HFFc6 (cell line): ENCODE measurements around the gene RRP7A. TPM values are rescaled to one million over a fixed set of nuclear protein-coding genes. Genes with fewer than 3 reads are reported as not detected.

ENCODE experiments used
- DNase-seq: peaks from one replicate; pipeline ENCODE4 v3.0.0-alpha.2; 2018
- H3K27ac Mint-ChIP-seq: 2 replicates; pipeline ENCODE4 v1.8.0; 2020; ENCODE audit warnings: mild to moderate bottlenecking, mixed read lengths
- H3K27me3 Mint-ChIP-seq: 2 replicates; pipeline ENCODE4 v1.8.0; 2021; ENCODE audit warnings: mild to moderate bottlenecking, moderate library complexity, mixed read lengths; ENCODE audit not compliant: insufficient read depth
- H3K36me3 Mint-ChIP-seq: 2 replicates; pipeline ENCODE4 v1.8.0; 2021; ENCODE audit warnings: low read depth, mixed read lengths
- H3K4me1 Mint-ChIP-seq: 2 replicates; pipeline ENCODE4 v1.8.0; 2020; ENCODE audit warnings: low read depth, mixed read lengths
- H3K4me3 Mint-ChIP-seq: 2 replicates; pipeline ENCODE4 v1.8.0; 2020; ENCODE audit warnings: mild to moderate bottlenecking, moderate library complexity, mixed read lengths
- H3K9me3 Mint-ChIP-seq: 2 replicates; pipeline ENCODE4 v1.8.0; 2020; ENCODE audit warnings: mild to moderate bottlenecking, mixed read lengths
- total RNA-seq, 6 experiments: library from RNA; stranded (reverse); fragmentation: NEBNext Ultra II Directional; extraction: Animal tissue kit (Norgen Biotek cat#: 25700); gene quantifications; 2 replicates in 1 of 6; 3 replicates in 5 of 6; pipeline ENCODE4 v1.2.3, GENCODE V29; 2021
- TF ChIP-seq, protein P1 (sequence below): fragments of 200-600 bp; sonication (generic); IDR thresholded peaks from 2 replicates; pipeline ENCODE4 v1.5.0; 2021; ENCODE audit warnings: antibody characterized with exemption, mild to moderate bottlenecking

RRP7A gene
- total RNA-seq, 6 experiments from 2014 or later = 88.7 to 107 (median 97.5) TPM

DNA sequence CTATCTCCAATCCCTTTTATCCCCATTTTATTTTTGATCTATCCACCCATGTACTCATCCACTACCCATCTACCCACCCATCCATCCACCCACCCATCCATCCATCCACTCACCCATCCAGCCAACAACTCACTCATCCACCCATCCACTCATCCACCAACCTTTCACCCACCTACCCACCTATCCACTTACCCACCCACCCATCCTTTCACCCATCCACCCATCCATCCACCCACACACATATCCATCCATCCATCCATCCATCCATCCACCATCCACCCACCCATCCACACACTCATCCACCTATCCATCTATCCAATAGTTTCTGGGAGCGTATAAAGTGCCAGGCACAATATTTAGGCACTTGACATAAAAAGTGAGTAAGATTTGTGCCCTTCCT lies 48.2 kb downstream of the RRP7A start:
- H3K36me3 Mint-ChIP-seq = no peaks in the 10 kb centered on the region
- TF ChIP-seq, protein P1, sequence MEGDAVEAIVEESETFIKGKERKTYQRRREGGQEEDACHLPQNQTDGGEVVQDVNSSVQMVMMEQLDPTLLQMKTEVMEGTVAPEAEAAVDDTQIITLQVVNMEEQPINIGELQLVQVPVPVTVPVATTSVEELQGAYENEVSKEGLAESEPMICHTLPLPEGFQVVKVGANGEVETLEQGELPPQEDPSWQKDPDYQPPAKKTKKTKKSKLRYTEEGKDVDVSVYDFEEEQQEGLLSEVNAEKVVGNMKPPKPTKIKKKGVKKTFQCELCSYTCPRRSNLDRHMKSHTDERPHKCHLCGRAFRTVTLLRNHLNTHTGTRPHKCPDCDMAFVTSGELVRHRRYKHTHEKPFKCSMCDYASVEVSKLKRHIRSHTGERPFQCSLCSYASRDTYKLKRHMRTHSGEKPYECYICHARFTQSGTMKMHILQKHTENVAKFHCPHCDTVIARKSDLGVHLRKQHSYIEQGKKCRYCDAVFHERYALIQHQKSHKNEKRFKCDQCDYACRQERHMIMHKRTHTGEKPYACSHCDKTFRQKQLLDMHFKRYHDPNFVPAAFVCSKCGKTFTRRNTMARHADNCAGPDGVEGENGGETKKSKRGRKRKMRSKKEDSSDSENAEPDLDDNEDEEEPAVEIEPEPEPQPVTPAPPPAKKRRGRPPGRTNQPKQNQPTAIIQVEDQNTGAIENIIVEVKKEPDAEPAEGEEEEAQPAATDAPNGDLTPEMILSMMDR = no peak
- DNase-seq = no peak
- H3K9me3 Mint-ChIP-seq = no peaks in the 10 kb centered on the region
- peaks cover 27% of the 10 kb centered on the region for H3K27me3 Mint-ChIP-seq
- no peak overlapping the region for H3K4me3 Mint-ChIP-seq
- H3K27ac Mint-ChIP-seq = no peak overlapping the region
- H3K4me1 Mint-ChIP-seq = no peaks in the 10 kb centered on the region

DNA sequence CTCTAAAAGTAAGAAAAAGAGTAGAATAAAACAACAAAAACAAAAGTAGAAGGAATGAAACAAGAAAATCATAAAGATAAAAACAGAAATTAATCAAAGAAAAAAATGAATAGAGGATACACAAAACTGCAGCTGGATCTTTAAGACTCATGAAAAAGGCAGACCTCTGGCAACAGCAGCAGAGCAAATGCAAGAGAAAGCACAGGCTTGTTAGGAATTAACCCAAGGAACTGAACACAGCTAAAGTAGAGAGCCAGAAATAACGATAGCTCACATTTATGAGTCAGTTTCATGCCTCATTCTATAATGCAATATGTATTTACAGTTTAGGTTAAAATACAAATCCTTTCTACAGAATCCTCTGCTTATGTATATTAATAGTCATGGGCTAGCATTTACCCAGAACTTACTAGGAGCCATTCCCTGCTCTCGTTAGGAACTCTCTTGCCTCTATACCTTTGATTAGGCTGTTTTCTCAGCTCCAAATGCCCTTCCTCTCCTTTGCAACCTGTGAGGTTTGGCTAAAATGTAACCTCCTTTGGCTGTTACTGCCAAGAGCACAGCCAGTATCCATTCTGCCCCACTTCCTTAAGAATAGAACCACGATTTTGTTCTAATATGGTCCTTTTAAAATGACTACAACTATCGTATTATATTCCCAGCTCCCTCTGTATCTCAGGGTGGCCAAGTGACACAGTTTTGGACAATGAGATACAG lies 49.1 kb downstream of the RRP7A start:
- no peak overlapping the region for H3K4me3 Mint-ChIP-seq
- H3K36me3 Mint-ChIP-seq = no peaks in the 10 kb centered on the region
- H3K9me3 Mint-ChIP-seq = no peaks in the 10 kb centered on the region
- peaks cover 28% of the 10 kb centered on the region for H3K27me3 Mint-ChIP-seq
- no peak for DNase-seq
- H3K4me1 Mint-ChIP-seq = no peaks in the 10 kb centered on the region
- TF ChIP-seq, protein P1 = no peak
- H3K27ac Mint-ChIP-seq = no peak overlapping the region

DNA sequence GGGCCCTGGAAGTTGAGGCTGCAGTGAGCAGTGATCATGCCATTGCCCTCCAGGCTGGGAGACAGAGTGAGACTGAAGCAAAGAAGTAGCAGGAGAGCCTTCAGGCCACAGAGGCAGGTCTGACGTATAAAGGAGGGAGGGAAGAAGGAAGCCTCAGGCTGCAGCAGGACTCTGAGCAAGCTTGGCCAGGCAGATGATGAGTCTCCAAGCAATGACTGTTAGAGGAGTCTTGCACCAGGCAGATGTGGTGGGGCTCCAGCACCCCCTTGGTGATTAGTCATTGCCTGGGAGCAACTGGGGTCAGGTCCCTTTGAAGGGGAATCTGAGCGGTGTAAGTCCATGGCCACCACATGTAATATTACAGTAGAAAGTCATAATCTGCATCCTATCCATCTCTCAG lies 50.8 kb downstream of the RRP7A start:
- Mint-ChIP-seq H3K4me1 (no peaks in the 10 kb centered on the region), H3K27ac (no peak overlapping the region), H3K9me3 (no peaks in the 10 kb centered on the region), H3K27me3 (peaks cover 30% of the 10 kb centered on the region), H3K4me3 (no peak overlapping the region), H3K36me3 (no peaks in the 10 kb centered on the region)
- peak; percentile 10 for DNase-seq
- TF ChIP-seq, protein P1 = no peak

DNA sequence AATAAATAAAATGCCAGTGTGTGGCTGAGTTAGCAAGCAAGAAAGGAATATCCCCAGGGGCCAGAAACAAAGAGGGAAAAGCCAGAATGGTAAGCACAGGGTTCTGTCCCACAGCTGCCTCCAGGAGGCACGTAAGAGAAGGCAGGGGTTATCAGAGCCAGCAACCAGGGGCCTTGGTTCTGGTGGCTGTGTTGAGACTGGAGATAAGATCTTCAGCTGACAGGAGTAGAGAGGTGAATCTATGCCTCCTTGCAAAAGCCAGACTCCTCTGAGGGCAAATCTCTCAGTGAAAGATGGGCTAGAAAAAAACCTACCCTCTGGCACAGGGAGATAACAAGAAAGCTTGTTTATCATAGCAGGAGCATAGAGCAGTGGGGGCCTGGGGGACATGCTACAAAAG lies 57.6 kb downstream of the RRP7A start:
- Mint-ChIP-seq H3K4me3 (no peak overlapping the region), H3K36me3 (no peaks in the 10 kb centered on the region), H3K27ac (no peak overlapping the region), H3K27me3 (peaks cover 59% of the 10 kb centered on the region), H3K4me1 (peaks cover 8% of the 10 kb centered on the region; the same call in 1 of the 2 replicates), H3K9me3 (no peaks in the 10 kb centered on the region)
- TF ChIP-seq, protein P1 = no peak
- no peak for DNase-seq

DNA sequence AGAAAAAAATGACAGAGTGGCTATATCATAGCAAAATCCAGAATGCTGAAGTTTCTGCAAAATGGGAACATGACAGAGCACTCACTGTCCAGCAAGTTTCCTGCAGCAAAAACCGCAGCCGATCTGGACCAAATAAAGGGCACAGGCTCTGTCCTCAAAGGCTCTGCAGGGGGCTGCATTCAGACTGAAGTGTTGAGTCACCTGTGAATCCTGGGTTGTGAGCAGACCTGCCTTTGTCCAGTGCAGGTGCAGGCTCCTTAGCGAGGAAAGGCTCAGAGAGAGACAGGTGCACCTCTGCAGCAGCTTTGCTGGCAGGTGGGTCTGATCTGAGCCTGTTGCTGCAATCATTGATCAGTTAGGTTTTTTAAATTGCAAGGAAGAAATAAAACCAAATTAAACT lies 58.1 kb downstream of the RRP7A start:
- TF ChIP-seq, protein P1 = no peak
- H3K27me3 Mint-ChIP-seq = peaks cover 60% of the 10 kb centered on the region
- peaks cover 8% of the 10 kb centered on the region; the same call in 1 of the 2 replicates for H3K4me1 Mint-ChIP-seq
- H3K27ac Mint-ChIP-seq = no peak overlapping the region
- H3K4me3 Mint-ChIP-seq = no peak overlapping the region
- no peaks in the 10 kb centered on the region for H3K36me3 Mint-ChIP-seq
- no peaks in the 10 kb centered on the region for H3K9me3 Mint-ChIP-seq
- DNase-seq = no peak

Other genes with a start within 250 kb of the RRP7A start
- 10 to 100 TPM; 26.7 to 33.4 (median 30.1) TPM for gene TCF20, start 249.1 kb downstream of the RRP7A start, total RNA-seq
- not detected for gene NFAM1, start 87.4 kb downstream of the RRP7A start, total RNA-seq
- 1 to 10 TPM; 4.2 to 6.2 (median 4.8) TPM for gene SERHL2, start 34.2 kb upstream of the RRP7A start, total RNA-seq
- 10 to 100 TPM; 54.2 to 63.7 (median 58.1) TPM for gene POLDIP3, start 95.1 kb upstream of the RRP7A start, total RNA-seq
- gene ATP5MGL, start 120.8 kb upstream of the RRP7A start, total RNA-seq = under 1 TPM in 3 of 6 experiments, not detected in 3; 0.26 to 0.64 (median 0.54) TPM
- gene CYB5R3, start 129.6 kb upstream of the RRP7A start, total RNA-seq = 100 to 1,000 TPM; 315 to 413 (median 347) TPM
- 10 to 100 TPM; 12.2 to 14.3 (median 13.1) TPM for gene A4GALT, start 201.1 kb upstream of the RRP7A start, total RNA-seq